Natural killer cell (primary cell): Measurements from ENCODE around the gene FLT3LG. TPM values are rescaled to one million over a fixed set of nuclear protein-coding genes. Genes with fewer than 3 reads are reported as not detected.
A peak's percentile ranks its signal among the peaks of the same experiment; 100 is the strongest.

Source experiments
- ATAC-seq, 3 donors: fragments of 150-1000 bp in 2 of 3; fragments of 200-7000 bp in 1 of 3; cut with Tn5 transposase; 1 replicate in 1 of 3; 2 replicates in 2 of 3; pipeline ENCODE4 v1.10.0; 2021; ENCODE audit warnings: mild to moderate bottlenecking in 2 of 3, moderate library complexity in 2 of 3
- DNase-seq, 2 donors: peaks; one replicate each; pipeline versions ENCODE4 v3.0.0 to v3.0.0-alpha.2; 2013 to 2021; ENCODE audit warnings: mixed read lengths in 1 of 2
- H3K27ac ChIP-seq: one replicate; pipeline ENCODE4 v1.5.1; 2013; ENCODE audit warnings: mild to moderate bottlenecking, low read length
- H3K27me3 ChIP-seq: one replicate; pipeline ENCODE4 v1.6.1; 2013; ENCODE audit warnings: low read length; ENCODE audit not compliant: control insufficient read depth, insufficient read depth
- H3K36me3 ChIP-seq: one replicate; pipeline ENCODE4 v1.6.1; 2013; ENCODE audit warnings: low read length; ENCODE audit not compliant: control insufficient read depth, insufficient read depth
- H3K4me1 ChIP-seq: one replicate; pipeline ENCODE4 v1.6.1; 2013; ENCODE audit warnings: low read length; ENCODE audit not compliant: control insufficient read depth, insufficient read depth
- H3K4me3 ChIP-seq: one replicate; pipeline ENCODE4 v1.5.1; 2013; ENCODE audit warnings: low read length
- H3K9me3 ChIP-seq: one replicate; pipeline ENCODE4 v1.6.1; 2013; ENCODE audit warnings: low read length; ENCODE audit not compliant: control insufficient read depth, insufficient read depth
- H3K27ac Mint-ChIP-seq, 2 donors: one replicate each; pipeline ENCODE4 v1.8.0; 2022; ENCODE audit warnings: mild to moderate bottlenecking in 2 of 2, mixed read lengths in 2 of 2, moderate library complexity in 1 of 2
- H3K27me3 Mint-ChIP-seq, 2 donors: one replicate each; pipeline ENCODE4 v1.8.0; 2022; ENCODE audit warnings: low read depth in 2 of 2, mixed read lengths in 2 of 2
- H3K36me3 Mint-ChIP-seq: one replicate; pipeline ENCODE4 v1.8.0; 2022; ENCODE audit warnings: mixed read lengths
- H3K4me1 Mint-ChIP-seq, 2 donors: one replicate each; pipeline ENCODE4 v1.8.0; 2022; ENCODE audit warnings: mixed read lengths in 2 of 2
- H3K4me3 Mint-ChIP-seq: one replicate; pipeline ENCODE4 v1.8.0; 2022; ENCODE audit warnings: mild to moderate bottlenecking, moderate library complexity, mixed read lengths
- H3K9me3 Mint-ChIP-seq, 2 donors: one replicate each; pipeline ENCODE4 v1.8.0; 2022; ENCODE audit warnings: mixed read lengths in 2 of 2
- WGBS: methylation state at CpG from one replicate; pipeline ENCODE4 v1.1.7; 2013; ENCODE audit warnings: missing lambda C conversion rate; ENCODE audit not compliant: insufficient coverage; 5-methylcytosine and 5-hydroxymethylcytosine counted together
- intact Hi-C: fragments of 100-400 bp; cut with micrococcal nuclease; formaldehyde crosslinking; loops from one replicate; pipeline ENCODE4 v1.14.2; 2022
- total RNA-seq, 4 donors: library from RNA; stranded (reverse); fragments of 120-200 nt in 1 of 4; gene quantifications; one replicate each; pipeline versions ENCODE4 v1.2.3 to v1.2.4, GENCODE V29; 2013 to 2022
- TF ChIP-seq, protein P1 (sequence below): fragments of 200-600 bp; IDR thresholded peaks from one replicate; pipeline ENCODE4 v1.8.0; 2022; ENCODE audit warnings: antibody characterized with exemption

FLT3LG gene
- total RNA-seq, 3 donors from 2014 or later (not counting 1 experiment from before 2014, with no cell fraction given), result 44.7 to 65.7 (median 64.8) TPM

DNA sequence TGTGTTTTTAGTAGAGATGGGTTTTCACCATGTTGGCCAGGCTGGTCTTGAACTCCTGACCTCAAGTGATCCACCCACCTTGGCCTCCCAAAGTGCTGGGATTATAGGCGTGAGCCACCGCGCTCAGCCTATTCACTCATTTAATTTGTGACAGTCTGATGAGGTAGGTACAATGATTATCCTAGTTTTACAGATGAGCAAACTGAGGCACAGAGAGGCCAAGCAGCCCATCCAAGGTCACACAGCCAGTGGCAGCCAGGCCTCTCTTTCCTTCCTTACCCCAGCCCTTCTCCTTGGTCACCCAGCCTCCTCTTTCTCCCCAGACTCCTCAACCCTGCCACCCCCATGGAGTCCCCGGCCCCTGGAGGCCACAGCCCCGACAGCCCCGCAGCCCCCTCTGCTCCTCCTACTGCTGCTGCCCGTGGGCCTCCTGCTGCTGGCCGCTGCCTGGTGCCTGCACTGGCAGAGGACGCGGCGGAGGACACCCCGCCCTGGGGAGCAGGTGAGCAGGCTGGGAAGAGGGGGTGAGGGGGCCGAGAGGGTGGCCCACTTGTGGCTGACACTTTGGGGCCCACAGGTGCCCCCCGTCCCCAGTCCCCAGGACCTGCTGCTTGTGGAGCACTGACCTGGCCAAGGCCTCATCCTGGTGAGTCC lies 6.1 kb downstream of the FLT3LG start:
- H3K27me3 ChIP-seq, result no peaks in the 10 kb centered on the region
- DNase-seq, result no peak
- ATAC-seq, result no peak
- Mint-ChIP-seq H3K9me3 (no peaks in the 10 kb centered on the region), H3K27ac (no peak overlapping the region), H3K27me3 (no peaks in the 10 kb centered on the region), H3K4me1 (peaks cover 14% of the 10 kb centered on the region in 2 donors), H3K36me3 (no peaks in the 10 kb centered on the region), H3K4me3 (no peak overlapping the region)
- peaks cover 27% of the 10 kb centered on the region for H3K36me3 ChIP-seq
- no peaks in the 10 kb centered on the region for H3K9me3 ChIP-seq
- H3K4me1 ChIP-seq, result peaks cover 16% of the 10 kb centered on the region
- TF ChIP-seq, protein P1, sequence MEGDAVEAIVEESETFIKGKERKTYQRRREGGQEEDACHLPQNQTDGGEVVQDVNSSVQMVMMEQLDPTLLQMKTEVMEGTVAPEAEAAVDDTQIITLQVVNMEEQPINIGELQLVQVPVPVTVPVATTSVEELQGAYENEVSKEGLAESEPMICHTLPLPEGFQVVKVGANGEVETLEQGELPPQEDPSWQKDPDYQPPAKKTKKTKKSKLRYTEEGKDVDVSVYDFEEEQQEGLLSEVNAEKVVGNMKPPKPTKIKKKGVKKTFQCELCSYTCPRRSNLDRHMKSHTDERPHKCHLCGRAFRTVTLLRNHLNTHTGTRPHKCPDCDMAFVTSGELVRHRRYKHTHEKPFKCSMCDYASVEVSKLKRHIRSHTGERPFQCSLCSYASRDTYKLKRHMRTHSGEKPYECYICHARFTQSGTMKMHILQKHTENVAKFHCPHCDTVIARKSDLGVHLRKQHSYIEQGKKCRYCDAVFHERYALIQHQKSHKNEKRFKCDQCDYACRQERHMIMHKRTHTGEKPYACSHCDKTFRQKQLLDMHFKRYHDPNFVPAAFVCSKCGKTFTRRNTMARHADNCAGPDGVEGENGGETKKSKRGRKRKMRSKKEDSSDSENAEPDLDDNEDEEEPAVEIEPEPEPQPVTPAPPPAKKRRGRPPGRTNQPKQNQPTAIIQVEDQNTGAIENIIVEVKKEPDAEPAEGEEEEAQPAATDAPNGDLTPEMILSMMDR, result no peak
- no peak overlapping the region for H3K4me3 ChIP-seq
- WGBS, result 95% methylated on average over 14 of the region's 14 CpGs
- intact Hi-C loops, result no loop called here
- H3K27ac ChIP-seq, result no peak overlapping the region

DNA sequence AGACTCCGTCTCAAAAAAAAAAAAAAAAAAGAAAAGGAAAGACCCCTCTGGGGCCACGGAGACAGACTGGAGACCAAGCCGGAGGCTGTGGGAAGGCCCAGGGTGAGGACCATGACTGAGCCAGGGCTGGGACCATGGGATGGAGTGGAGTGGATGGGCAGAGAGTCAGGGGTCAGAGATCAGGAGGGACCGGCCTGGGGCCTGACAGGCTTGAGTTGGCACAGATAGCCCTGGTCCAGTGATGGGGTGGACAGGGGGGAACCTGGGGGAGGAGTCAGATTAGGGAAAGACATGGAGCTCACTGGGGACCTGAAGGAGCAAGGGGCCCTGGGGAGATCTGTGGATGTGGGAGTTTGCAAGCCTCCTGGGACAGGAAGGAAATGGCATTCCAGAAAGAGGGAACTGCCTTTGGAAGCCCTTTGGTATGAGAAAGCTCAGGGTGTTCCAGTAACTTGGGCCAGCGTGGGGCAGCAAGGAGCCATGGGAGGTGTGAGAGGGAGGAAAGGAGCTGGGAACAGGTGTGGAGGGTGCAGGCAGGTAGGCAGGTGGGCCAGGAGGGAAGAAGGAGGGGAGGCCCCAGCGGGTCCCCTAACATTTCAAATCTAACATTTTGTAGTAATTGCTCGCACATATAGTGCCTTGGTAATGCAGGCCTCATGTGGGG lies 7.1 kb downstream of the FLT3LG start:
- Mint-ChIP-seq H3K27me3 (no peaks in the 10 kb centered on the region), H3K4me1 (peaks cover 3 to 4% of the 10 kb centered on the region in 2 donors), H3K9me3 (no peaks in the 10 kb centered on the region), H3K27ac (no peak overlapping the region), H3K4me3 (no peak overlapping the region), H3K36me3 (no peaks in the 10 kb centered on the region)
- intact Hi-C loops, result no loop called here
- H3K4me3 ChIP-seq, result no peak overlapping the region
- H3K9me3 ChIP-seq, result no peaks in the 10 kb centered on the region
- ATAC-seq, result no peak
- H3K27ac ChIP-seq, result no peak overlapping the region
- TF ChIP-seq, protein P1, result no peak
- peaks cover 5% of the 10 kb centered on the region for H3K4me1 ChIP-seq
- no peak for DNase-seq
- H3K36me3 ChIP-seq, result peaks cover 32% of the 10 kb centered on the region
- H3K27me3 ChIP-seq, result no peaks in the 10 kb centered on the region
- 99% methylated on average over 6 of the region's 7 CpGs for WGBS

DNA sequence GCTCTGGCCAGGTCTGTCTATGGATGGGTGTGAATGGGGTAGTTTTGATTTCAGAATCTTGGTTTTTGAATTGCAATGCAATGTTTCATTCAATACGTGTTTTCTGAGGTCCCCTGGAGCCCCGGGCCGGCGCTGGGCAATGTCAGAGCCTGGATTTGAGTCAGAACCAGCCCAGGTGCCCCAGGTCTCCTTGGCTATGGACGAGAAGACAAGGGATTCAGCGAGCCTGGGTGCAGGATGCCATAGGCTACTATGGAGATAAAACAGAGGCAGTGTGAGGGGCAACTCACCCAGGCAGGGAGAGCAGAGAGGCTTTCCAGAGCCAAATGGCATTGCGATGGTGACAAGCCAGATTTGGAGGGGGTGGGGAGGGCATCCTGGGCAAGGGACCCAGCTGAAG lies 12.2 kb downstream of the FLT3LG start:
- Mint-ChIP-seq H3K4me1 (peaks cover 23 to 29% of the 10 kb centered on the region in 2 donors), H3K9me3 (no peaks in the 10 kb centered on the region), H3K4me3 (no peak overlapping the region), H3K27me3 (no peaks in the 10 kb centered on the region), H3K36me3 (no peaks in the 10 kb centered on the region), H3K27ac (peak overlapping the region; percentile 34 to 58)
- no peaks in the 10 kb centered on the region for H3K27me3 ChIP-seq
- no peaks in the 10 kb centered on the region for H3K9me3 ChIP-seq
- no peak for ATAC-seq
- peaks cover 43% of the 10 kb centered on the region for H3K4me1 ChIP-seq
- intact Hi-C loops, result loop anchor here (5.0 kb wide), 1 partner anchor 391 kb away; the partner anchor contains the start of genes AKT1S1 and TBC1D17
- peaks cover 37% of the 10 kb centered on the region for H3K36me3 ChIP-seq
- TF ChIP-seq, protein P1, result no peak
- DNase-seq, result no peak
- 97% methylated on average over 7 of the region's 7 CpGs for WGBS
- no peak overlapping the region for H3K27ac ChIP-seq
- no peak overlapping the region for H3K4me3 ChIP-seq
